BJ (cell line): ENCODE measurements around the gene RDH16. TPM values are rescaled to one million over a fixed set of nuclear protein-coding genes. Genes with fewer than 3 reads are reported as not detected.
"Not testable (repeated sequence)": the region's sequence is repeated elsewhere in the genome, so short reads cannot be mapped to it uniquely, and the experiment has no call there.

ENCODE experiments used
- CTCF ChIA-PET: fragments of 350-600 bp; formaldehyde crosslinking; extraction: SDS; loops from one replicate; lab custom pipeline; 2021; ENCODE audit warnings: antibody characterized with exemption, inconsistent platforms; lab: Yijun Ruan, JAX
- POLR2A ChIA-PET: fragments of 300-600 bp; sonication (Branson Sonifier 250); formaldehyde crosslinking; extraction: SDS; loops from one replicate; lab custom pipeline; 2021; ENCODE audit warnings: antibody characterized with exemption; lab: Charles Lee
- DNase-seq: peaks from one replicate; pipeline ENCODE4 v3.0.0-alpha.2; 2011; ENCODE audit warnings: low read depth
- H3K27me3 ChIP-seq: 2 replicates; pipeline ENCODE4 v1.6.0; 2011; ENCODE audit warnings: low read length; ENCODE audit not compliant: control insufficient read depth, insufficient read depth
- H3K36me3 ChIP-seq: 2 replicates; pipeline ENCODE4 v1.5.1; 2011; ENCODE audit warnings: low read length; ENCODE audit not compliant: control insufficient read depth, insufficient read depth
- H3K4me3 ChIP-seq: 2 replicates; pipeline ENCODE4 v1.5.1; 2011; ENCODE audit warnings: low read depth, mild to moderate bottlenecking, control low read depth, low read length
- CTCF ChIP-seq: IDR thresholded peaks from 2 replicates; pipeline ENCODE4 v1.5.1; 2011; ENCODE audit warnings: low read depth, mild to moderate bottlenecking, control low read depth, inconsistent platforms, low read length, moderate library complexity; ENCODE audit not compliant: insufficient read depth
- polyA plus RNA-seq: library from polyadenylated mRNA; depleted of rRNA; stranded (reverse); fragments of >200 nt; gene quantifications from 2 replicates; pipeline ENCODE4 v1.2.3, GENCODE V29; 2011

Gene RDH16
- polyA plus RNA-seq, 1 experiment, result 0.07 TPM

GRCh38 chr12:56980941-56981530 is 23.6 kb upstream of the RDH16 start:
- H3K27me3 ChIP-seq, result no peaks in the 10 kb centered on the region
- H3K36me3 ChIP-seq, result no peaks in the 10 kb centered on the region
- no peak for DNase-seq
- POLR2A ChIA-PET, result no interaction called here
- TF ChIP-seq CTCF, result no peak
- CTCF ChIA-PET, result interaction anchor here (0.6 kb wide), 1 partner anchor 20 kb away, joined by 3 read pairs; no protein-coding TSS in a partner anchor
- no peak overlapping the region for H3K4me3 ChIP-seq

- Histone ChIP-seq H3K27me3 (no peaks in the 10 kb centered on the region), H3K4me3 (no peak overlapping the region), H3K36me3 (no peaks in the 10 kb centered on the region)
- ChIA-PET POLR2A (no interaction called here), CTCF (no interaction called here)
- DNase-seq, result no peak
- no peak for TF ChIP-seq CTCF
Observed at GRCh38 chr12:56980268-56980667, 22.9 kb upstream of the RDH16 start.

- CTCF ChIA-PET, result no interaction called here
- DNase-seq, result no peak
Observed at GRCh38 chr12:56979628-56980027, 22.2 kb upstream of the RDH16 start.

GRCh38 chr12:56978397-56979138 is 21.2 kb upstream of the RDH16 start:
- TF ChIP-seq CTCF, result no peak
- no peaks in the 10 kb centered on the region for H3K27me3 ChIP-seq
- H3K36me3 ChIP-seq, result no peaks in the 10 kb centered on the region
- no peak for DNase-seq
- no peak overlapping the region for H3K4me3 ChIP-seq
- ChIA-PET CTCF (interaction anchor here (0.8 kb wide), 1 partner anchor 9 kb away, joined by 4 read pairs; no protein-coding TSS in a partner anchor), POLR2A (no interaction called here)

More at GRCh38 chr12:56979628-56980027, 22.2 kb upstream of the RDH16 start:
- H3K36me3 ChIP-seq, result no peaks in the 10 kb centered on the region
- no peaks in the 10 kb centered on the region for H3K27me3 ChIP-seq
- POLR2A ChIA-PET, result no interaction called here
- TF ChIP-seq CTCF, result no peak
- no peak overlapping the region for H3K4me3 ChIP-seq

GRCh38 chr12:56977361-56977760 is 20.0 kb upstream of the RDH16 start:
- H3K36me3 ChIP-seq, POLR2A ChIA-PET, DNase-seq, H3K4me3 ChIP-seq, CTCF ChIA-PET, H3K27me3 ChIP-seq: not testable (repeated sequence)

GRCh38 chr12:56974224-56974623 is 16.8 kb upstream of the RDH16 start:
- POLR2A ChIA-PET, CTCF ChIA-PET: not testable (repeated sequence)

GRCh38 chr12:56968910-56969309 is 11.5 kb upstream of the RDH16 start:
- H3K36me3 ChIP-seq, H3K27me3 ChIP-seq, H3K4me3 ChIP-seq, POLR2A ChIA-PET, CTCF ChIA-PET, DNase-seq: not testable (repeated sequence)

More at GRCh38 chr12:56974224-56974623, 16.8 kb upstream of the RDH16 start:
- H3K4me3 ChIP-seq, H3K36me3 ChIP-seq, DNase-seq, H3K27me3 ChIP-seq: not testable (repeated sequence)

GRCh38 chr12:56965997-56966642 is 8.7 kb upstream of the RDH16 start:
- H3K4me3 ChIP-seq, DNase-seq, H3K36me3 ChIP-seq, H3K27me3 ChIP-seq, CTCF ChIA-PET, POLR2A ChIA-PET: not testable (repeated sequence)

- H3K36me3 ChIP-seq, H3K27me3 ChIP-seq, DNase-seq, H3K4me3 ChIP-seq, POLR2A ChIA-PET, CTCF ChIA-PET: not testable (repeated sequence)
Observed at GRCh38 chr12:56965124-56965523, 7.7 kb upstream of the RDH16 start.
